ENCODE data around the gene ANO1.

DNA sequence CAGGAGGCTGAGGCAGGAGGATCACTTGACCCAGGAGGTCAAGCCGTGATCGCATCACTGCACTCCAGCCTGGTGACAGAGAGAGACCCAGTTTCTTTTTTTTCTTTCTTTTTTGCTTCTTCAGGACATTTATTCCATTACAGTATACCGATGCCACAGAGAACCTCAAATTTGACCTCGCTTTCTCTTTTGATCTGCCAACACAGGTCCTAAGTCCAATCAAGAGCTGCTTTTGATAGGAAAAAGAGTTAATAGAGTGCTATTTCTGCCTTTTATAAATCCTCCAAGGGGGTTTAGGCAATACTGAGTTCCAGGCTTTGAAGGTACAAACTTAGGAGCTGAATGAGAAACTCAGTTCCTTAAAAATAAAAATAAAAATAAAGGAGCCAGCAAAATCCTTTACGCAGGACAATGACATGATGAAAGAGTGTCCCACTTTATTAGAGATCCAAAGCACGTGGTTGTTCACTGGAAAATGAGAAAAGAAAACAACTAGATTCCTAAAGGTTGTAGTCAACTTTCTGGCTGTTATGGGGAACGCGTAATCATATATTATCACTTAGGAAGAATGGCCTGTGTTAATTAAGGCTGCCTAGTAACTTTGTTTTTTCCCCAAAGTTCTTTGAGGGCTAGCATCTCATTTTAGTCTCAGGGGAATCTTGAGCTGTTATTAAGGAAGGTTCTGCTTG is 152.2 kb downstream of the ANO1 start:
- TF ChIP-seq ZNF302 (CRISPR knock-in tag; IDR thresholded peaks at IDR 0.05) = no peak
- TF ChIP-seq, protein P1, sequence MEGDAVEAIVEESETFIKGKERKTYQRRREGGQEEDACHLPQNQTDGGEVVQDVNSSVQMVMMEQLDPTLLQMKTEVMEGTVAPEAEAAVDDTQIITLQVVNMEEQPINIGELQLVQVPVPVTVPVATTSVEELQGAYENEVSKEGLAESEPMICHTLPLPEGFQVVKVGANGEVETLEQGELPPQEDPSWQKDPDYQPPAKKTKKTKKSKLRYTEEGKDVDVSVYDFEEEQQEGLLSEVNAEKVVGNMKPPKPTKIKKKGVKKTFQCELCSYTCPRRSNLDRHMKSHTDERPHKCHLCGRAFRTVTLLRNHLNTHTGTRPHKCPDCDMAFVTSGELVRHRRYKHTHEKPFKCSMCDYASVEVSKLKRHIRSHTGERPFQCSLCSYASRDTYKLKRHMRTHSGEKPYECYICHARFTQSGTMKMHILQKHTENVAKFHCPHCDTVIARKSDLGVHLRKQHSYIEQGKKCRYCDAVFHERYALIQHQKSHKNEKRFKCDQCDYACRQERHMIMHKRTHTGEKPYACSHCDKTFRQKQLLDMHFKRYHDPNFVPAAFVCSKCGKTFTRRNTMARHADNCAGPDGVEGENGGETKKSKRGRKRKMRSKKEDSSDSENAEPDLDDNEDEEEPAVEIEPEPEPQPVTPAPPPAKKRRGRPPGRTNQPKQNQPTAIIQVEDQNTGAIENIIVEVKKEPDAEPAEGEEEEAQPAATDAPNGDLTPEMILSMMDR (IDR thresholded peaks at IDR 0.05) = no peak

All from A549 (cell line).